Measurements from ENCODE around the gene FABP3.
"Not testable (repeated sequence)": the region's sequence is repeated elsewhere in the genome, so short reads cannot be mapped to it uniquely, and the experiment has no call there.

- TF ChIP-seq CTCF (IDR thresholded peaks at IDR 0.05; ENCODE audit: extremely low read depth in 1 of 2, insufficient read depth in 1 of 2, low read depth in 1 of 2, low read length in 2 of 2); MYC (IDR thresholded peaks at IDR 0.05; ENCODE audit: low read depth, low read length); FOS (IDR thresholded peaks at IDR 0.05; ENCODE audit: borderline replicate concordance, insufficient read depth, low read length); POLR2A (IDR thresholded peaks at IDR 0.05; ENCODE audit: low read depth, low read length): not testable (repeated sequence)
Observed at GRCh38 chr1:31386576-31387243, 13.8 kb upstream of the FABP3 start.
